ENCODE measurements around the gene GRK6.

- TF ChIP-seq CTCF (tag by site-specific recombination; IDR thresholded peaks at IDR 0.05) (no peak), ZNF23 (tag by site-specific recombination; IDR thresholded peaks at IDR 0.05; ENCODE audit: borderline replicate concordance) (no peak), KLF10 (tag by site-specific recombination; IDR thresholded peaks at IDR 0.05) (no peak), ZNF274 (IDR thresholded peaks at IDR 0.05; ENCODE audit: low read length) (no peak), ZNF274 (tag by site-specific recombination; IDR thresholded peaks at IDR 0.05; ENCODE audit: borderline replicate concordance) (no peak), ZNF664 (tag by site-specific recombination; IDR thresholded peaks at IDR 0.05) (no peak), ZNF518A (tag by site-specific recombination; conservative IDR thresholded peaks at IDR 0.05; ENCODE audit: low read depth) (no peak), HOXD13 (CRISPR knock-in tag; IDR thresholded peaks at IDR 0.05; ENCODE audit: borderline replicate concordance) (no peak), BCL11A (tag by site-specific recombination; IDR thresholded peaks at IDR 0.05; ENCODE audit: low read depth) (no peak), MYNN (tag by site-specific recombination; IDR thresholded peaks at IDR 0.05; ENCODE audit: borderline replicate concordance) (no peak), EGR2 (tag by site-specific recombination; IDR thresholded peaks at IDR 0.05; ENCODE audit: low read depth) (no peak)
These were observed 17.9 kb downstream of the GRK6 start for GRCh38 chr5:177444106-177445051.
